IPS-NIHi7 (cell line): ENCODE data around the gene RAD51AP1.

Experiments used
- DNase-seq: peaks from one replicate; pipeline ENCODE4 v3.0.0; 2012; ENCODE audit warnings: mixed read lengths; ENCODE audit errors: extremely low spot score

RAD51AP1 gene

GRCh38 chr12:4591180-4591687 is 52.5 kb downstream of the RAD51AP1 start:
- DNase-seq, result no peak

GRCh38 chr12:4595881-4596280 is 57.2 kb downstream of the RAD51AP1 start:
- no peak for DNase-seq

GRCh38 chr12:4603421-4603820 is 64.7 kb downstream of the RAD51AP1 start:
- no peak for DNase-seq

- no peak for DNase-seq
These were observed 65.3 kb downstream of the RAD51AP1 start for GRCh38 chr12:4603946-4604345.

GRCh38 chr12:4604684-4605193 is 66.0 kb downstream of the RAD51AP1 start:
- peak; percentile 90 for DNase-seq

GRCh38 chr12:4607056-4607455 is 68.4 kb downstream of the RAD51AP1 start:
- no peak for DNase-seq

GRCh38 chr12:4609071-4609470 is 70.4 kb downstream of the RAD51AP1 start:
- DNase-seq, result no peak
